ENCODE results near the gene NANOGP8.

GRCh38 chr15:35090104-35090807 is 5.2 kb upstream of the NANOGP8 start:
- TF ChIP-seq CTCF (IDR thresholded peaks at IDR 0.05) (no peak), POLR2A (IDR thresholded peaks at IDR 0.05) (no peak)
